HepG2 (cell line): ENCODE data around the gene CD151. TPM values are rescaled to one million over a fixed set of nuclear protein-coding genes. Genes with fewer than 3 reads are reported as not detected.
A peak's percentile ranks its signal among the peaks of the same experiment; 100 is the strongest.

Experiments
- ATAC-seq: fragments of 200-7000 bp; cut with Tn5 transposase; 3 replicates; pipeline ENCODE4 v1.9.1; 2020; ENCODE audit warnings: mild to moderate bottlenecking, moderate library complexity
- BruUV-seq: library from RNA; stranded (reverse); fragments of 400-500 nt; replicated peaks from 2 replicates; lab custom pipeline; 2021; lab: Mats Ljungman, UMichigan
- CTCF ChIA-PET: fragments of 300-600 bp; formaldehyde crosslinking; extraction: SDS; loops from one replicate; lab custom pipeline; 2021; ENCODE audit warnings: low total read pairs, inconsistent platforms, low intra/inter-chr PET ratio; lab: Yijun Ruan, JAX
- POLR2A ChIA-PET: fragments of 350-600 bp; sonication (Branson Sonifier 250); formaldehyde crosslinking; loops from one replicate; lab custom pipeline; 2020; ENCODE audit warnings: antibody characterized with exemption, inconsistent platforms; lab: Yijun Ruan, JAX
- DNase-seq: peaks from one replicate; pipeline ENCODE4 v3.0.0-alpha.2; 2015; ENCODE audit warnings: low spot score
- FAIRE-seq: peaks from 3 replicates; lab custom pipeline; 2011; peaks lifted over from hg19 to GRCh38; lab: Jason Lieb, UNC
- H2AFZ ChIP-seq: one replicate; pipeline ENCODE4 v1.6.1; 2011; ENCODE audit warnings: low read length, inconsistent platforms
- H3K27ac ChIP-seq: fragments of 300-600 bp; 3 replicates; pipeline ENCODE4 v1.8.0; 2011; ENCODE audit warnings: mixed run types, mild to moderate bottlenecking, mixed read lengths, low read length, inconsistent platforms; ENCODE audit not compliant: insufficient read depth; ENCODE audit errors: extremely low read length
- H3K27me3 ChIP-seq, 2 experiments: fragments of 200-600 bp in 1 of 2; 2 replicates in 1 of 2; 3 replicates in 1 of 2; pipeline versions ENCODE4 v1.6.0 to v1.8.0; 2011; ENCODE audit warnings: low read length in 2 of 2, mild to moderate bottlenecking in 2 of 2, moderate library complexity in 2 of 2, inconsistent platforms in 1 of 2; ENCODE audit not compliant: insufficient read depth in 2 of 2, control insufficient read depth in 1 of 2
- H3K36me3 ChIP-seq, 2 experiments: fragments of 200-600 bp in 1 of 2; replicated peaks in 1 of 2; 2 replicates in 1 of 2; 3 replicates in 1 of 2; pipeline versions ENCODE4 v1.5.1 to v1.8.0; 2011; ENCODE audit warnings: low read length in 2 of 2, inconsistent platforms in 1 of 2; ENCODE audit not compliant: insufficient read depth in 2 of 2, control insufficient read depth in 1 of 2
- H3K4me1 ChIP-seq: 2 replicates; pipeline ENCODE4 v1.5.1; 2012; ENCODE audit warnings: low read length, inconsistent platforms; ENCODE audit not compliant: insufficient read depth
- H3K4me2 ChIP-seq: 2 replicates; pipeline ENCODE4 v1.6.0; 2011; ENCODE audit warnings: low read depth, low read length, inconsistent platforms
- H3K4me3 ChIP-seq, 3 experiments: fragments of 200-600 bp in 1 of 3; sonication (generic), shearing (Covaris generic) in 1 of 3; replicated peaks in 1 of 3; 2 replicates each; pipeline ENCODE4 v1.5.1; 2011 to 2016; ENCODE audit warnings: low read length in 3 of 3, inconsistent platforms in 2 of 3, low read depth in 2 of 3, mild to moderate bottlenecking in 2 of 3, control low read depth in 1 of 3, mixed read lengths in 1 of 3; ENCODE audit not compliant: insufficient read depth in 1 of 3
- H3K79me2 ChIP-seq: one replicate; pipeline ENCODE4 v1.6.1; 2011; ENCODE audit warnings: low read length, inconsistent platforms; ENCODE audit not compliant: insufficient read depth
- H3K9ac ChIP-seq: 2 replicates; pipeline ENCODE4 v1.6.0; 2011; ENCODE audit warnings: mild to moderate bottlenecking, low read depth, low read length, inconsistent platforms; ENCODE audit not compliant: insufficient read depth
- H3K9me3 ChIP-seq: 2 replicates; pipeline ENCODE4 v1.5.1; 2012; ENCODE audit warnings: mild to moderate bottlenecking, low read length
- H4K20me1 ChIP-seq: 2 replicates; pipeline ENCODE4 v1.6.0; 2011; ENCODE audit warnings: inconsistent platforms, mild to moderate bottlenecking, low read length, moderate library complexity; ENCODE audit not compliant: insufficient read depth
- AGO2 ChIP-seq: fragments of 200-400 bp; formaldehyde crosslinking; optimal IDR thresholded peaks from 2 replicates; pipeline ENCODE3; 2017; ENCODE audit warnings: mild to moderate bottlenecking, low read depth, low read length, moderate library complexity
- CCDC6 ChIP-seq: sonication (generic); formaldehyde crosslinking; IDR thresholded peaks from 2 replicates; pipeline ENCODE4 v1.8.1; 2022; ENCODE audit warnings: mild to moderate bottlenecking, missing genetic modification reagents, moderate library complexity
- FOXJ3 ChIP-seq: sonication (generic); formaldehyde crosslinking; IDR thresholded peaks from 2 replicates; pipeline ENCODE4 v1.4.0; 2020; ENCODE audit warnings: missing genetic modification reagents, mild to moderate bottlenecking, borderline replicate concordance
- HNF1B ChIP-seq: sonication (generic); formaldehyde crosslinking; IDR thresholded peaks from 2 replicates; pipeline ENCODE4 v1.5.1; 2020; ENCODE audit warnings: mild to moderate bottlenecking, moderate library complexity, missing genetic modification reagents
- ISL2 ChIP-seq: sonication (generic); formaldehyde crosslinking; IDR thresholded peaks from 2 replicates; pipeline ENCODE4 v1.5.0; 2020; ENCODE audit warnings: missing genetic modification reagents
- MBD4 ChIP-seq: IDR thresholded peaks from 2 replicates; pipeline ENCODE4 v1.6.1; 2012; ENCODE audit warnings: low read length, inconsistent platforms, borderline replicate concordance
- WGBS: methylation state at CpG from one replicate; pipeline ENCODE4 v1.1.6; 2017; ENCODE audit warnings: low lambda C conversion rate; 5-methylcytosine and 5-hydroxymethylcytosine counted together
- in situ Hi-C: cut with HindIII; loops from 2 replicates; pipeline ENCODE4 v1.10.0; 2017; ENCODE audit warnings: low pct_unique_long_range_greater_than_20kb; ENCODE audit not compliant: extremely low pct_ligation_motif_present
- intact Hi-C: fragments of 100-400 bp; cut with micrococcal nuclease; formaldehyde crosslinking; loops from one replicate; pipeline ENCODE4 v1.10.0; 2022; ENCODE audit not compliant: unreplicated experiment
- polyA plus RNA-seq, 8 experiments: library from polyadenylated mRNA; depleted of rRNA in 3 of 8; stranded (reverse) in 7 of 8; unstranded in 1 of 8; fragments of >200 nt; fragmentation: Illumina TruSeq in 4 of 8; extraction: Trizol in 4 of 8; gene quantifications; 2 replicates each; pipeline versions ENCODE4 v1.2.1 to v1.2.3, GENCODE V29; 2011 to 2016; ENCODE audit warnings: low read depth in 4 of 8, missing spikeins in 1 of 8, mixed read lengths in 1 of 8; ENCODE audit not compliant: insufficient read depth in 1 of 8
- total RNA-seq, 5 experiments: library from RNA; depleted of rRNA; stranded (reverse); fragments of >200 nt; fragmentation: Illumina TruSeq; extraction: Trizol; gene quantifications; 2 replicates each; pipeline ENCODE4 v1.2.3, GENCODE V29; 2016; ENCODE audit warnings: low read depth in 1 of 5

Gene CD151
- total and polyA plus RNA-seq, 2 of the 13 experiments (the other 11 are each of a cell fraction or from before 2014, with no cell fraction given) = 125 to 197 TPM

- TF ChIP-seq CCDC6 (no peak), FOXJ3 (CRISPR knock-in tag) (no peak), ISL2 (CRISPR knock-in tag) (no peak), MBD4 (no peak)
Measured at GRCh38 chr11:832529-833113, at the start of gene CD151 (continued).

- WGBS = 94% methylated on average over 24 of the region's 24 CpGs
- Histone ChIP-seq H3K27me3 (no peaks in the 10 kb centered on the region), H3K4me3 (no peak overlapping the region), H2AFZ (no peak overlapping the region), H3K9ac (no peak overlapping the region)
- CTCF ChIA-PET = no interaction called here
- in situ Hi-C loops = no loop called here
- DNase-seq = no peak
- TF ChIP-seq AGO2 (peak; percentile 66), HNF1B (no peak)
- TF ChIP-seq, all 625 proteins: peak for 1
- Histone ChIP-seq H3K27ac (no peak overlapping the region), H3K36me3 (peaks cover 4 to 10% of the 10 kb centered on the region in 2 experiments; a peak in 3 of 5 replicates), H3K79me2 (no peaks in the 10 kb centered on the region), H4K20me1 (no peaks in the 10 kb centered on the region), H3K4me1 (peaks cover 21% of the 10 kb centered on the region), H3K4me2 (no peak overlapping the region), H3K9me3 (no peaks in the 10 kb centered on the region)
- POLR2A ChIA-PET = no interaction called here
- no TSS peak for BruUV-seq
- FAIRE-seq (no peak), ATAC-seq (no peak)
- intact Hi-C loops = no loop called here
Measured at GRCh38 chr11:783581-784015, 49.2 kb upstream of the CD151 start.
